Measurements from ENCODE around the gene PAGE2.
"Not testable (repeated sequence)": the region's sequence is repeated elsewhere in the genome, so short reads cannot be mapped to it uniquely, and the experiment has no call there.

Gene PAGE2

GRCh38 chrX:55088795-55089489 is at the start of gene PAGE2:
Gene PAGE2 (plus strand): TSS chrX:55089018. CDS start chrX:55090021, 1,003 bp downstream.
- no peak for DNase-seq (ENCODE audit: low read depth)

GRCh38 chrX:55039471-55039870 is 49.3 kb upstream of the PAGE2 start:
- DNase-seq (ENCODE audit: low read depth), result no peak

GRCh38 chrX:55041514-55041913 is 47.3 kb upstream of the PAGE2 start:
- DNase-seq (ENCODE audit: low read depth), result no peak

GRCh38 chrX:55050599-55050998 is 38.2 kb upstream of the PAGE2 start:
- not testable (repeated sequence) for DNase-seq (ENCODE audit: low read depth)

- peak; percentile 59 for DNase-seq (ENCODE audit: low read depth)
Measured at GRCh38 chrX:55056820-55057674, 31.8 kb upstream of the PAGE2 start.

- peak; percentile 24 for DNase-seq (ENCODE audit: low read depth)
Measured at GRCh38 chrX:55057675-55058249, 31.1 kb upstream of the PAGE2 start.

- not testable (repeated sequence) for DNase-seq (ENCODE audit: low read depth)
Measured at GRCh38 chrX:55067180-55067579, 21.6 kb upstream of the PAGE2 start.

GRCh38 chrX:55072286-55072685 is 16.5 kb upstream of the PAGE2 start:
- no peak for DNase-seq (ENCODE audit: low read depth)

GRCh38 chrX:55074851-55075467 is 13.9 kb upstream of the PAGE2 start, which contains the start of gene PAGE2B:
Gene PAGE2B (plus strand): TSS chrX:55075030. CDS start chrX:55076042, 1,012 bp downstream.
- DNase-seq (ENCODE audit: low read depth), result no peak

GRCh38 chrX:55098691-55099090 is 9.9 kb downstream of the PAGE2 start:
- no peak for DNase-seq (ENCODE audit: low read depth)

GRCh38 chrX:55099162-55099561 is 10.3 kb downstream of the PAGE2 start:
- DNase-seq (ENCODE audit: low read depth), result no peak

- DNase-seq (ENCODE audit: low read depth), result no peak
Measured at GRCh38 chrX:55102754-55103153, 13.9 kb downstream of the PAGE2 start.

GRCh38 chrX:55107262-55107661 is 18.4 kb downstream of the PAGE2 start:
- DNase-seq (ENCODE audit: low read depth), result no peak

GRCh38 chrX:55107911-55108310 is 19.1 kb downstream of the PAGE2 start:
- no peak for DNase-seq (ENCODE audit: low read depth)

- DNase-seq (ENCODE audit: low read depth), result peak; percentile 52
Measured at GRCh38 chrX:55109306-55109705, 20.5 kb downstream of the PAGE2 start.

GRCh38 chrX:55111578-55112254 is 22.9 kb downstream of the PAGE2 start:
- no peak for DNase-seq (ENCODE audit: low read depth)

GRCh38 chrX:55116589-55116988 is 27.8 kb downstream of the PAGE2 start:
- not testable (repeated sequence) for DNase-seq (ENCODE audit: low read depth)

- DNase-seq (ENCODE audit: low read depth), result no peak
Measured at GRCh38 chrX:55118574-55118973, 29.8 kb downstream of the PAGE2 start.

GRCh38 chrX:55119271-55119670 is 30.5 kb downstream of the PAGE2 start:
- DNase-seq (ENCODE audit: low read depth), result no peak

GRCh38 chrX:55119712-55120111 is 30.9 kb downstream of the PAGE2 start:
- peak; percentile 72 for DNase-seq (ENCODE audit: low read depth)

GRCh38 chrX:55120761-55121358 is 32.0 kb downstream of the PAGE2 start:
- DNase-seq (ENCODE audit: low read depth), result peak; percentile 82

Data from amniotic epithelial cell (primary cell).